RWPE1 (cell line): Measurements from ENCODE around the gene PASK.

Experiments
- CTCF ChIA-PET: fragments of 350-600 bp; sonication (Branson Sonifier 250); formaldehyde crosslinking; extraction: SDS; loops from one replicate; lab custom pipeline; 2021; lab: Yijun Ruan, JAX
- POLR2A ChIA-PET: fragments of 400-600 bp; formaldehyde crosslinking; extraction: SDS; loops from one replicate; lab custom pipeline; 2020; ENCODE audit warnings: antibody characterized with exemption; ENCODE audit not compliant: low non-redundant PET; lab: Yijun Ruan, JAX
- DNase-seq: peaks from one replicate; pipeline ENCODE4 v3.0.0; 2012; ENCODE audit warnings: low spot score
- H3K27ac ChIP-seq: fragments of 450-650 bp; 2 replicates; pipeline ENCODE4 v1.5.1; 2017
- CTCF ChIP-seq: fragments of 450-650 bp; conservative IDR thresholded peaks from 2 replicates; pipeline ENCODE4 v1.5.1; 2017; ENCODE audit warnings: low read depth, mild to moderate bottlenecking

The PASK gene

GRCh38 chr2:241150660-241151530, 1.6 kb upstream of the PASK start:
- peak overlapping the region; percentile 76 for H3K27ac ChIP-seq
- no peak for DNase-seq
- no peak for TF ChIP-seq CTCF
- CTCF ChIA-PET, result interaction anchor here (0.6 kb wide), 1 partner anchor 1601 kb away, joined by 3 read pairs; no protein-coding TSS in a partner anchor
- POLR2A ChIA-PET, result no interaction called here

- ChIA-PET CTCF (interaction anchor here (0.6 to 0.8 kb wide), 2 partner anchors 299 to 1600 kb away, joined by 3 read pairs; no protein-coding TSS in a partner anchor), POLR2A (no interaction called here)
- DNase-seq, result peak; percentile 98
- TF ChIP-seq CTCF, result no peak
- peak within 1 kb of the TSS; percentile 76 for H3K27ac ChIP-seq
Observed at GRCh38 chr2:241149925-241150659, 820 bp upstream of the PASK start, which contains the start of gene PPP1R7. Gene PPP1R7, plus strand, starts transcription at chr2:241150467. Its CDS starts 29 bp downstream, at chr2:241150496.

- CTCF ChIA-PET, result interaction anchor here (0.8 kb wide), 1 partner anchor 299 kb away, joined by 3 read pairs; no protein-coding TSS in a partner anchor
- TF ChIP-seq CTCF, result no peak
- peak overlapping the region; percentile 76 for H3K27ac ChIP-seq
- POLR2A ChIA-PET, result no interaction called here
- no peak for DNase-seq
Observed at GRCh38 chr2:241149675-241149924, 328 bp upstream of the PASK start.

- no peak for DNase-seq
- CTCF ChIA-PET, result no interaction called here
- POLR2A ChIA-PET, result no interaction called here
- TF ChIP-seq CTCF, result no peak
- no peak overlapping the region for H3K27ac ChIP-seq
Observed at GRCh38 chr2:241148239-241148638, 1.0 kb downstream of the PASK start.

- DNase-seq, result no peak
- H3K27ac ChIP-seq, result no peak overlapping the region
- POLR2A ChIA-PET, result no interaction called here
- no peak for TF ChIP-seq CTCF
- CTCF ChIA-PET, result no interaction called here
Observed at GRCh38 chr2:241147336-241147735, 1.9 kb downstream of the PASK start.

GRCh38 chr2:241146286-241146685, 3.0 kb downstream of the PASK start:
- H3K27ac ChIP-seq, result no peak overlapping the region
- POLR2A ChIA-PET, result no interaction called here
- CTCF ChIA-PET, result interaction anchor here (0.6 to 0.9 kb wide), 2 partner anchors 10 to 228 kb away, joined by 3 read pairs; no protein-coding TSS in a partner anchor
- DNase-seq, result no peak
- TF ChIP-seq CTCF, result no peak
